ENCODE measurements around the gene DDX54. TPM values are rescaled to one million over a fixed set of nuclear protein-coding genes. Genes with fewer than 3 reads are reported as not detected.
A peak's percentile ranks its signal among the peaks of the same experiment; 100 is the strongest.

Gene DDX54
- total RNA-seq, 2 donors from 2014 or later: 35.1 to 38.0 TPM

- Histone ChIP-seq H3K9me3 (no peaks in the 10 kb centered on the region), H3K4me1 (peaks cover 0 to 86% of the 10 kb centered on the region in 2 donors), H3K27me3 (no peaks in the 10 kb centered on the region), H3K4me3 (no peak overlapping the region), H3K27ac (peak overlapping the region; percentile 83 to 95), H3K36me3 (peaks cover 19% of the 10 kb centered on the region)
- DNase-seq (ENCODE audit: low spot score): no peak
- TF ChIP-seq CTCF (IDR thresholded peaks at IDR 0.05): peak in 1 of 2 donors; percentile 33
Measured at GRCh38 chr12:113226696-113227568, 41.7 kb upstream of the DDX54 start.

DNA sequence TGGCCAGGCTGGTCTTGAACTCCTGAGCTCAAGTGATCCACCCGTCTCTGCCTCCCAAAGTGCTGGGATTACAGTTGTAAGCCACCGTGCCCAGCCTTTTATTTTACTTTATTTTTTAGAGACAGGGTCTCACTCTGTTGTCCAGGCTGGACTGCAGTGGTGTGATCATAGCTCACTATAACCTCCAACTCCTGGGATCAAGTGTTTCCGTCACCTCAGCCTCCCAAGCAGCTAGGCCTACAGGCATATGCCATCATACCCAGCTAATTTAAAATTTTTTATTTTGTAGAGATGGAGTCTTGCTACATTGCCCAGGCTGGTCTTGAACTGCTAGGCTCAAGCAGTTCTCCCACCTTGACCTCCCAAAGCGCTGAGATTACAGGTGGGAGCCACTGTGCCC, 39.7 kb upstream of the DDX54 start:
- H3K4me1 ChIP-seq: peaks cover 0 to 75% of the 10 kb centered on the region in 2 donors
- H3K27ac ChIP-seq: peak overlapping the region in 1 of 2 donors; percentile 90
- no peak for TF ChIP-seq CTCF (IDR thresholded peaks at IDR 0.05)

GRCh38 chr12:113222730-113223531, 37.7 kb upstream of the DDX54 start:
- Histone ChIP-seq H3K4me1 (peaks cover 0 to 55% of the 10 kb centered on the region in 2 donors), H3K9me3 (no peaks in the 10 kb centered on the region), H3K4me3 (peak overlapping the region in 1 of 2 donors; percentile 79), H3K27me3 (no peaks in the 10 kb centered on the region), H3K27ac (peak overlapping the region; percentile 90 to 91), H3K36me3 (peaks cover 2% of the 10 kb centered on the region)
- peak; percentile 83 for DNase-seq (ENCODE audit: low spot score)
- no peak for TF ChIP-seq CTCF (IDR thresholded peaks at IDR 0.05)

More for the DNA sequence above, 39.7 kb upstream of the DDX54 start:
- Histone ChIP-seq H3K9me3 (no peaks in the 10 kb centered on the region), H3K27me3 (no peaks in the 10 kb centered on the region), H3K4me3 (no peak overlapping the region), H3K36me3 (peaks cover 12% of the 10 kb centered on the region)
- DNase-seq (ENCODE audit: low spot score): no peak

DNA sequence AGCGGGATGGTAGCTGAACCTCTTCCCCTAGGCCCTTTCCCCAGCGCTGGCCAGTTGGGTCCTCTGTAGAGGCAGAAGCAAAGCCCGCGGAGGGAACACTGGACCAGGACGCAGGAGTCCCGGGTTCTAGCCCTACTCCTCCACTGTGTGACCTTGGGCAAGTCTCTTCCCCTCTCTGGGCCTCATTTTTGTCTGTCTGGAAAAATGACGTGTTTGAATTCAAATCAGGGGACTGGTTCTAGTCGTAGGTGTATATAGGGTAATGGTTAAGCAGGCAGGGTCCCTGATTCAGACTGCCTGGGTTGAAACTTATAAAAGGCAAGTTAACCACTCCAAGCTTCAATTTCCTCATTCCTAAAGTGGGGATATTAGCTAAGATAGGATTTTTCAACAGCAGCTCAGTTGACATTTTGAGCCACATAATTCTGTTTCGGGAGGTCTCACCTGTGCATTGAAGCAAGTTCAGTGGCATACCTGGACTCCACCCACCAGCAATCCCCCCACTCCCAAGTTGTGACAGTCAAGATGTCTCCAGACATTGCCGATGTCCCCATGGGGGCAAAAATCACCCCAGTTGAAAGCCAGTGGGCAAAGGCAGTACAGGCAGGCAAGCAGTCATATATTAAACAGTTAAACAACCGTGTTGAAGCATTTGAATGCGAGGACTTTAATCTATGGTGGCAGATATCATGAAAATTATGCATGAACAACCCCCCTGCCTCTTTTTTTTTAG, 36.9 kb upstream of the DDX54 start:
- H3K36me3 ChIP-seq: no peaks in the 10 kb centered on the region
- no peak for DNase-seq (ENCODE audit: low spot score)
- H3K27me3 ChIP-seq: no peaks in the 10 kb centered on the region
- peaks cover 0 to 47% of the 10 kb centered on the region in 2 donors for H3K4me1 ChIP-seq
- no peaks in the 10 kb centered on the region for H3K9me3 ChIP-seq
- peak overlapping the region; percentile 79 to 84 for H3K4me3 ChIP-seq
- H3K27ac ChIP-seq: peak overlapping the region; percentile 90 to 91
- TF ChIP-seq CTCF (IDR thresholded peaks at IDR 0.05): no peak

- H3K27ac ChIP-seq: peak within 1 kb of the TSS; percentile 90 to 91
- H3K4me3 ChIP-seq: peak within 1 kb of the TSS; percentile 79 to 84
- no peaks in the 10 kb centered on the region for H3K36me3 ChIP-seq
- H3K27me3 ChIP-seq: no peaks in the 10 kb centered on the region
- no peaks in the 10 kb centered on the region for H3K9me3 ChIP-seq
- no peak for TF ChIP-seq CTCF (IDR thresholded peaks at IDR 0.05)
- peaks cover 0 to 44% of the 10 kb centered on the region in 2 donors for H3K4me1 ChIP-seq
- DNase-seq (ENCODE audit: low spot score): peak; percentile 100
Measured at GRCh38 chr12:113221181-113221996, 36.1 kb upstream of the DDX54 start, which contains the start of gene TPCN1. TSS of gene TPCN1 (plus strand) at chr12:113221464. CDS start at chr12:113226853, 5,389 bp downstream.
